Cardiac fibroblast (primary cell): Measurements from ENCODE around the gene IL4R.

Source experiments
- DNase-seq, 2 donors: peaks; one replicate each; pipeline versions ENCODE4 v3.0.0 to v3.0.0-alpha.2; 2010; ENCODE audit warnings: low read depth in 2 of 2
- H3K4me3 ChIP-seq, 2 donors: replicated peaks in 1 of 2; 1 replicate in 1 of 2; 2 replicates in 1 of 2; pipeline ENCODE4 v1.5.1; 2011; ENCODE audit warnings: low read depth in 2 of 2, low read length in 2 of 2, mild to moderate bottlenecking in 2 of 2, moderate library complexity in 1 of 2
- TF ChIP-seq, protein P1 (sequence below): IDR thresholded peaks from one replicate; pipeline ENCODE4 v1.5.1; 2011; ENCODE audit warnings: low read depth, mild to moderate bottlenecking, low read length, inconsistent platforms

IL4R gene

DNA sequence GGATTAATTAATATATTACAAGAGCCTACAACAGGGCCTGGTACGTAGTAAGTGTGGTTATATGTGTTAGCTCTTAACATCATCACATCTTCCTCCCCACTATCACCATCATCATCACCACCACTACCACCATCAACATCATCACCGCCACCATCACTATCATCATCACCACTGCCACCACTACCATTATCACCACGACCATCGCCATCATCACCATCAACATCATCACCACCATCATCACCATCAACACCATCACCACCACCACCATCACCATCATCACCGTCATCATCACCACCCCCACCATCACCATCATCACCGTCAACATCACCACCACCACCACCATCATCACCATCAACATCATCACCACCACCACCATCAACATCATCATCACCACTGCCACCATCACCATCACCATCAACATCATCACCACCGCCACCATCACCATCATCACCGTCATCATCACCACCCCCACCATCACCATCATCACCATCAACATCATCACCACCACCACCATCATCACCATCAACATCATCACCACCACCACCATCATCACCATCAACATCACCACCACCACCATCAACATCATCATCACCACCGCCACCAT is 7.8 kb upstream of the IL4R start:
- H3K4me3 ChIP-seq: no peak overlapping the region
- TF ChIP-seq, protein P1, sequence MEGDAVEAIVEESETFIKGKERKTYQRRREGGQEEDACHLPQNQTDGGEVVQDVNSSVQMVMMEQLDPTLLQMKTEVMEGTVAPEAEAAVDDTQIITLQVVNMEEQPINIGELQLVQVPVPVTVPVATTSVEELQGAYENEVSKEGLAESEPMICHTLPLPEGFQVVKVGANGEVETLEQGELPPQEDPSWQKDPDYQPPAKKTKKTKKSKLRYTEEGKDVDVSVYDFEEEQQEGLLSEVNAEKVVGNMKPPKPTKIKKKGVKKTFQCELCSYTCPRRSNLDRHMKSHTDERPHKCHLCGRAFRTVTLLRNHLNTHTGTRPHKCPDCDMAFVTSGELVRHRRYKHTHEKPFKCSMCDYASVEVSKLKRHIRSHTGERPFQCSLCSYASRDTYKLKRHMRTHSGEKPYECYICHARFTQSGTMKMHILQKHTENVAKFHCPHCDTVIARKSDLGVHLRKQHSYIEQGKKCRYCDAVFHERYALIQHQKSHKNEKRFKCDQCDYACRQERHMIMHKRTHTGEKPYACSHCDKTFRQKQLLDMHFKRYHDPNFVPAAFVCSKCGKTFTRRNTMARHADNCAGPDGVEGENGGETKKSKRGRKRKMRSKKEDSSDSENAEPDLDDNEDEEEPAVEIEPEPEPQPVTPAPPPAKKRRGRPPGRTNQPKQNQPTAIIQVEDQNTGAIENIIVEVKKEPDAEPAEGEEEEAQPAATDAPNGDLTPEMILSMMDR: no peak
- no peak for DNase-seq

DNA sequence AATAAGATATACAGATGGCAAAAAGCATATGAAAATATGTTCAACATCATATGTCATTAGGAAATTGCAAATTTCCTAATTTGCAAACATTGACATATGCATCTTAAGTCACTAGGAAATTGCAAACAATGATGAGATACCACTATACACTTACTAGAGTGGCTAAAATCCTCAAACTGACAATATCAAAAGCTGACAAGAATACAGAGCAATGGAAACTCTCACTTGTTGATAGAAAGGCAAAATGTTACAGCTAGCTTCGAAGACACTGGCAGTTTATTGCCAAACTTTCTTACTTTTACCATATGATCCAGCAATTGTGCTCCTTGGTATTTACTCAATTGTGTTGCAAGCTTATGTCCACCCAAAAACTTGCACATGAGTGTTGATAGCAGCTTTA is 5.0 kb upstream of the IL4R start:
- TF ChIP-seq, protein P1: no peak
- no peak overlapping the region for H3K4me3 ChIP-seq
- no peak for DNase-seq

DNA sequence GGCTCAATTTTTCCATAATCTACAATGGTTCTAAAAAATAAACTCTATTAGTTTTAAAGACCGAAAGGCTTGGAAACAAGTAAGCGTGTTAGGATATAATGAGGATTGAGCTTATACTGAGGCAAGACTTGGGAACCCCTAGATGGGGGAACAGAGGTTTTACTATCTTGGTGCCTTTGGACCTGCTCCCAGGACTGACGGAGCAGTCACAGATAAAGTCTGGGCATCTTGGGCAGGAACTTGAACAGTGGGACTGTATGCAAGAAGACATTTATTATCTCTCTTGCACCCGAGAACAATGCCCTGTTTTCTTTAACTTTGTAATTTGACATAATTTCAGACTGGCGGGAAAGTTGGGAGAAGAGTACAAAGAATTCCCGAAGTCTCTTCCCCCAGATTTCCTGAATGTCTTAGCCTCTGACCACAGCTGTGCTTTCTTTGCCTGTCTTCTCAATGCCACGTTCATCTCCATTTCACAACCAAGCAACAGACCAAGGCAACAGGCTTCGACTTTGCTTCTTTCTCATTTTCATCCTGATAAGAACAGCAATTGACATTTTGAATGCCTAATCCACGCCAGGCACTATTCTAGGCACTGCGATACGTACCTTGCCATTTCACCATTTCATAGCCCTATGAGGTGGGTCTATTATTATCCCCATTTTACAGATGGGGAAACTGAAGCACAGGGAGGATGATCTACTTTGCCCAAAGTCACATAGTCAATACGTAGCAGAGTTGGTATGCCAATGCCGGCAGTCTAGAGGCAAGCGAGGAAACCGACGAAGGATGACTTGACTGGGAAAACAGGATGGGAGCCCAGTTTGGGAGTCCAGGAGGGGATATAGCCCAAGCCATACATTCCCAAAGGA is 3.0 kb upstream of the IL4R start:
- peak; percentile 20 to 80 for DNase-seq
- no peak overlapping the region for H3K4me3 ChIP-seq
- TF ChIP-seq, protein P1: no peak

DNA sequence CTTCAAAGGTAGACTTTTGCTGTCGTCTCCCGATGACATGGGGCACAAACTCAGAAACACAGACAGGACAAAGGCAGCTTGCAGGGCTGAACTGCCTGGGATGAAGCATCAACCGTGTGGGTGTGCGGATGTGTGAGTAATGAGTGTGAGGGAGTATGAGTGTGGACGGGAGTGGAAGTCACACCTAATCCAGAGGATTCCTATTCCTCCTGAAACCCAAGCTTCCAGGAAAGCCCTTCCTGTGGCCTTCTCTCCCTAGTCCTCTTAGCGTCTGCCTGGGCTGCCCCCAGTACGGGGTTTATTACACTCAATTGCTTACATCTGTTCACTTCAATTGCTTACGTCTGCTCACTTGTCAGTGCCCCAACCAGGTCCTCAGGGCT is 2.3 kb upstream of the IL4R start:
- no peak overlapping the region for H3K4me3 ChIP-seq
- TF ChIP-seq, protein P1: no peak
- DNase-seq: peak; percentile 24 to 34

DNA sequence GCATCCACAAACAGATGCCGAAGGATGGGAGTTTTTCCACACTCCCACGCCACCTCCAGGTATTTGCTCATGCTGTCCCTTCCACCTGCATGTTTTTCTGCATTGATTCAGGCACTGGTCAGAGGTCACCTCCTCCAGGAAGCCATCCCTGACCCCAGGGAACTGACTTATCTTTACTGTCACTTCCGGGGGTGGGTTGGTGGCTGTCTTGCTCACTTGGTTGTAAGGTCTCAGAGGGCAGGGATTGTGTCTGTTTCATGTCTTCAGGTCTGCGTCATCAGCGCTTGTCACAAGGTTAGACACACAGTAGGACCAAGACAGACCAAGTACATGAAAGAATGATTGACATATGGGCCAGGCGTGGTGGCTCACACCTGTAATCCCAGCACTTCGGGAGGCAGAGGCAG is 1.9 kb upstream of the IL4R start:
- TF ChIP-seq, protein P1: no peak
- H3K4me3 ChIP-seq: no peak overlapping the region
- no peak for DNase-seq

DNA sequence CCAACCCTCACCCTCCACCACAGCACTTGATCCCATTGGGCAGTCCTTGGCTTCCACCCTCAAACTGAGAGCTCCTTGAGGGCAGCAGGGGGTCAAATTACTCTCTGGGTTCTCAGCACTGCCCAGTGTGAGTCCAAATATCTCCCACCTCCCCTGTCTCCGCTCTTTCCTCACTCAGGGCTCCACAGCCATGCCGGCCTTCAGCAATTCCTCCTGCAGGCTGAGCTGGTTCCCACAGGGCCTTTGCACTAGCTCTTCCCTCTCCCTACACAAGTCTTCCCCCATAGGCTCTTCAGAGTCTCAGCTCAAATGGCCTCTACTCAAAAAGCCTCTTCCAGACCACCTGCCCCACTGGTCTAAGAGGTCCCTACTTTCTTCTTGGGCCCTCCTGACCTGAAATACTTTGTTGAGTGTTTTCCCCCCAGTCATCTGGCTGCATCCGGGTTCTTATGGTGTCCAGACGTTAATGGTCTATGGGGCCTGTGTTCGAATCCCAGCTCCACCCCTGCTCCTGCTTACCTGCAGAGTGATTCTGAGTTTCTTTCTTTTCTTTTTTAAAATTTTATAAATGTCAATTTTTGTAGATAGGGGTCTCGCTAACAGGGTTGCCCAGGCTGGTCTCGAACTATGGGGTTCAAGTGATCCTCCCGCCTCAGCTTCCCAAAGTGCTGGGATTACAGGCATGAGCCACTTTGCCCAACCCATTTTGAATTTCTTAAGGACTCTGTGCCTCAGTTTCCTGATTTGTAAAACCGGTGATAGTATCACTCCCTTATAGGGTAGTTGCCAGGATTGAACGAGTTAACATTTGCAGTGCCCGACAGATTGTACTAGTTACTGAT is 973 bp upstream of the IL4R start:
- TF ChIP-seq, protein P1: no peak
- peak overlapping the region in 1 of 2 donors; percentile 87 for H3K4me3 ChIP-seq
- no peak for DNase-seq
